Lower leg skin (tissue), 4 donors: ENCODE measurements around the gene MUC4. TPM values are rescaled to one million over a fixed set of nuclear protein-coding genes. Genes with fewer than 3 reads are reported as not detected.
"Not testable (repeated sequence)": the region's sequence is repeated elsewhere in the genome, so short reads cannot be mapped to it uniquely, and the experiment has no call there.

ENCODE experiments used
- DNase-seq, 2 donors: peaks; one replicate each; pipeline ENCODE4 v3.0.0-alpha.2; 2019; ENCODE audit warnings: low spot score in 2 of 2
- H3K4me3 ChIP-seq: fragments of 200-600 bp; sonication (generic); 2 replicates; pipeline ENCODE4 v1.5.1; 2017; ENCODE audit warnings: mild to moderate bottlenecking, low read depth; ENCODE audit not compliant: poor library complexity, severe bottlenecking
- POLR2A ChIP-seq, 2 donors: fragments of 450-650 bp; IDR thresholded peaks; one replicate each; pipeline ENCODE4 v1.6.1; 2016 to 2017; ENCODE audit warnings: antibody characterized with exemption in 2 of 2, mild to moderate bottlenecking in 1 of 2, moderate library complexity in 1 of 2
- WGBS, 2 donors: methylation state at CpG; one replicate each; pipeline ENCODE4 v1.1.5; 2018; 5-methylcytosine and 5-hydroxymethylcytosine counted together
- intact Hi-C: fragments of 100-400 bp; cut with DNase I; formaldehyde crosslinking; loops from one replicate; pipeline ENCODE4 v1.15.0; 2023; ENCODE audit warnings: low total_unique reads
- total RNA-seq, 4 donors: library from RNA; depleted of rRNA; stranded (reverse); fragments of >200 nt; gene quantifications; one replicate each; pipeline ENCODE4 v1.1.0, GENCODE V29; 2016
- TF ChIP-seq, protein P1 (sequence below), 3 donors: fragments of 450-650 bp; IDR thresholded peaks; one replicate each; pipeline ENCODE4 v1.5.1; 2016; ENCODE audit warnings: antibody characterized with exemption in 3 of 3, mild to moderate bottlenecking in 3 of 3, moderate library complexity in 2 of 3

The MUC4 gene
- total RNA-seq, 4 donors from 2014 or later: not detected

DNA sequence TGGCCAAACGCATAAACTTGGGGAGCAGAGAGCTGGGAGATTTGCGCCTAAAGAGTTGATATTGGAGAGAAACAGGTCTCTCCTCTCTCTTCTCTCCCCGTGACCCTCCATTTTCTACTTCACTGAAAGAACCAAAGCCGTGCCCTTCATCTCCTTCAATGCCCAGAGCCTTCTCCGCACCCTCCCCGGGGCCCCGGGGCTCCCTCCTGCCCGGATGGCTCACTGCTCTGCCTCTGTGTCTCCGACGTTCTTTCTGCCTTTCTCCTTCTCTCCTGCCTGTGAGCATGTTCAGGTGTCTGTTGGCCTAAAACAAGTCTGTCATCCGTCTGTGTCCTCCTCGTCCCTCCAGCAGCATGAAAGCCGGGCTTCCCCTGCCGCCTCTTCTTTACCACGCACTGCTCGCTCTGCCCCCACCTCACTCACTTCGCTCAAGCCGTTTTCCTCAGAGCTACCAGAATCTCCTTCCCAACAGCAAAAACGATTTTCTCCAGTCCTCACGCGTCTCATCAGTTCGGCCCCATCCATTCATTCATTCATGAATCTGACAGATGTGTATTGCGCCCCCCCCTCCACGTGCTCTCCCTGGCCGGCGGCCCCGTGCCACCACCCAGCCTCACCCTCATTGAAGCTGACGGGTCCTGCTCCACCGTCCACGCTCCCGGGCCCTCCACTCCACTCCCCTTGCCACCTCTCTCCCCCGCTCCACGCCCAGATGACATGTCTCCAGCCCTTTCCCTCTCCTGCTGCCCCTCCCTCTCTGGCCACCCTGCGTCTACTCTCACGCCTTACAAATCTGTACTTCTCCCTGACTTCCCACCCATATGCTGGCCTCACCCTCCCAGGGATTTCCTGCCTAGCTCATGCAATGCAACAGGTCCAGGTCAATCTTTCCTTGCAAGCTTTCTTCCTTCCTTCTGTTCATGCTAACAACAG, 10.2 kb downstream of the MUC4 start:
- WGBS, 2 donors: 67 to 69% methylated on average over 35 of the region's 35 CpGs
- no peak for DNase-seq
- intact Hi-C loops: no loop called here
- TF ChIP-seq POLR2A (IDR thresholded peaks at IDR 0.05): no peak
- TF ChIP-seq, protein P1, sequence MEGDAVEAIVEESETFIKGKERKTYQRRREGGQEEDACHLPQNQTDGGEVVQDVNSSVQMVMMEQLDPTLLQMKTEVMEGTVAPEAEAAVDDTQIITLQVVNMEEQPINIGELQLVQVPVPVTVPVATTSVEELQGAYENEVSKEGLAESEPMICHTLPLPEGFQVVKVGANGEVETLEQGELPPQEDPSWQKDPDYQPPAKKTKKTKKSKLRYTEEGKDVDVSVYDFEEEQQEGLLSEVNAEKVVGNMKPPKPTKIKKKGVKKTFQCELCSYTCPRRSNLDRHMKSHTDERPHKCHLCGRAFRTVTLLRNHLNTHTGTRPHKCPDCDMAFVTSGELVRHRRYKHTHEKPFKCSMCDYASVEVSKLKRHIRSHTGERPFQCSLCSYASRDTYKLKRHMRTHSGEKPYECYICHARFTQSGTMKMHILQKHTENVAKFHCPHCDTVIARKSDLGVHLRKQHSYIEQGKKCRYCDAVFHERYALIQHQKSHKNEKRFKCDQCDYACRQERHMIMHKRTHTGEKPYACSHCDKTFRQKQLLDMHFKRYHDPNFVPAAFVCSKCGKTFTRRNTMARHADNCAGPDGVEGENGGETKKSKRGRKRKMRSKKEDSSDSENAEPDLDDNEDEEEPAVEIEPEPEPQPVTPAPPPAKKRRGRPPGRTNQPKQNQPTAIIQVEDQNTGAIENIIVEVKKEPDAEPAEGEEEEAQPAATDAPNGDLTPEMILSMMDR (IDR thresholded peaks at IDR 0.05): no peak
- no peak overlapping the region for H3K4me3 ChIP-seq

DNA sequence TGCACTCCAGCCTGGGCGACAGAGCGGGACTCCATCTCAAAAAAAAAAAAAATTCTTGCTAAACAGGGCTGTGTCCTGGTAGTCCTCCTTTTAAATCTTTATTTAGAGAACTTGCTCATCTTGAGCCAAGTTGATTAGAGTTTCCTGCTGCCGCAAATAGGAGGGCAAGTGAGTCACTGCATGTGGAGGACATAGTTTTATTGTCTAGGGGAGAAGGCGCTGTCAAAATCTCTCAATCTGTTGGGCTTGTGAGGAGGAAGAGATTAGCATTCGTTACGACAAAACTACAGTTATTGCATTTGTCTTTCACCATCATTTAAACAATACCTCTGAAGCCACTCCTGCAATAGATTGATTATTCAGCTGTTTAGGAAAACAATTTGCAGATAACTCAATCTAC, 11.5 kb downstream of the MUC4 start:
- H3K4me3 ChIP-seq: no peak overlapping the region
- TF ChIP-seq, protein P1 (IDR thresholded peaks at IDR 0.05): no peak
- no peak for TF ChIP-seq POLR2A (IDR thresholded peaks at IDR 0.05)
- intact Hi-C loops: no loop called here
- WGBS, 2 donors: 75 to 79% methylated on average over 6 of the region's 6 CpGs
- no peak for DNase-seq

DNA sequence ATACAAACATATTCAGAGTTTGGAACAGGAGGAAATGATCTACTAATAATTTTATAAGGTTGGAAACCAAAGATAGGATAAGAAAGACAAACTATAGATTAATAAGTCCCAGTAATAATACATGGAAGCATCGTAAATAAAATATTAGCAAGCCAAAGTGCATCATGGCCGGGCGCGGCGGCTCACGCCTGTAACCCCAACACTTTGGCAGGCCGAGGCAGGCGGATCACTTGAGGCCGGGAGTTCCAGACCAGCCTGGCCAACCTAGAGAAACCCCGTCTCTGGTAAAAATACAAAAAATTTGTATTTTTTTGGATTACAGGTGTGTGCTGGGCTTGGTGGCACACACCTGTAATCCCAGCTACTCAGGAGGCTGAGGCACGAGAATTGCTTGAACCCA, 14.9 kb downstream of the MUC4 start:
- no peak overlapping the region for H3K4me3 ChIP-seq
- 93 to 95% methylated on average over 11 of the region's 11 CpGs for WGBS, 2 donors
- DNase-seq: no peak
- intact Hi-C loops: no loop called here
- TF ChIP-seq POLR2A (IDR thresholded peaks at IDR 0.05): no peak
- TF ChIP-seq, protein P1 (IDR thresholded peaks at IDR 0.05): no peak

DNA sequence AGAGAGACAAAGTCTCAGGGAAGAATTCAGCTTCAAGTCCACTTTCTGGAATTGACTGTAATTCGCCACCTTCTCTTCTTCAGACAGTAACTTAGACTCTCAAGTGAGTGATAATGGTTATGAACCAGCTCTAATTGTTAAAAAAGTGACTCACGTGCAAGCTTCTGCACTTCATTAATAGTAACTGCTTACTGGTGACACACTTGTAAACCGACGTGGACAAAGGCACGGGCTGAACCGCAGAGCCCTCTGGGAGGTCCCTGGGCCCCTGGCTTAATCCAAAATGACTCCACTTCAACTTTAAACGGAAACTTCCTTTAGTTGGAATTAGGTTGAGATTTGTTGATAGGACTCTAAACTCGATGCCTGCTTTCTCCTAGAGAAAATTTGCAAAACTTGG, 17.0 kb downstream of the MUC4 start:
- no peak for TF ChIP-seq POLR2A (IDR thresholded peaks at IDR 0.05)
- TF ChIP-seq, protein P1 (IDR thresholded peaks at IDR 0.05): no peak
- intact Hi-C loops: no loop called here
- no peak overlapping the region for H3K4me3 ChIP-seq
- DNase-seq: no peak
- 52 to 59% methylated on average over 8 of the region's 8 CpGs for WGBS, 2 donors

DNA sequence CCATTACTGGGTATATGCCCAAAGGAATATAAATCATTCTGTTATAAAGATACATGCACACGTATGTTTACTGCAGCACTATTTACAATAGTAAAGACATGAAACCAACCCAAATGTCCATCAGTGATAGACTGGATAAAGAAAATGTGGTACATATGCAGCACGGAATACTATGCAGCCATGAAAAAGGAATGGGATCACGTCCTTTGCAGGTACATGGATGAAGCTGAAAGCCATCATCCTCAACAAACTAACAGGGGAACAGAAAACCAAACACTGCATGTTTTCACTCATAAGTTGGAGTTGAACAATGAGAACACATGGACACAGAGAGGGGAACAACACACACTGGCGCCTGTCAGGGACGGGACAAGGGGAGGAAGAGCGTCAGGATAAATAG, 19.1 kb downstream of the MUC4 start:
- 75 to 78% methylated on average over 6 of the region's 6 CpGs for WGBS, 2 donors
- DNase-seq, H3K4me3 ChIP-seq, intact Hi-C loops: not testable (repeated sequence)

DNA sequence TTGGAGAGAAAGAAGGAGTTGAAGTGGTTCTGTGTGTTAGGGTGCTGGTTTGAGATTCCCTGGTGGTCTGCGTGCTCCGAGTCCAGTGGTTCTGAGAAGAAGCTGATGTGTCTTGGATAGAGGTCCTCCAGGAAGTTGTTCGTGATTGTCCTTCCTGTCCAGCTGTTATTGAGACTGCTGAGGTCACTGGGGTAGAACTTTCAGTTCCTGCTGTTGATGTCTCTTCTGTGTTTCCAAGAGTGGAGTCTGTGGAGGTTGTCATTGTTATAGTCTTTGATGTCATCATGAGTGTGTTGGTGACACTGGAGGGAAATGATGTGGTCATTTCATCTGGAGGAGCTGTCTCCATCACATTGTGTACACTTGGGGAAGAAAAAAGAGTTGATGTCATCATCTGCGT, 20.8 kb downstream of the MUC4 start:
- 77 to 78% methylated on average over 4 of the region's 4 CpGs for WGBS, 2 donors
- no peak for DNase-seq
- intact Hi-C loops: no loop called here

More for the DNA sequence above, 20.8 kb downstream of the MUC4 start:
- no peak for TF ChIP-seq POLR2A (IDR thresholded peaks at IDR 0.05)
- TF ChIP-seq, protein P1 (IDR thresholded peaks at IDR 0.05): no peak
- H3K4me3 ChIP-seq: no peak overlapping the region
